HG02840 (cell line): ENCODE data around the gene PARVB.

ENCODE experiments used
- ATAC-seq: cut with Tn5 transposase; IDR thresholded peaks from one replicate; pipeline ENCODE4 v1.9.1; 2021; ENCODE audit warnings: mild to moderate bottlenecking, moderate library complexity, moderate number of reproducible peaks; ENCODE audit not compliant: unreplicated experiment, low FRiP score

Gene PARVB

GRCh38 chr22:44026630-44027511, 2.8 kb downstream of the PARVB start:
- ATAC-seq: peak; percentile 51

GRCh38 chr22:44028091-44028490, 4.0 kb downstream of the PARVB start:
- ATAC-seq: no peak

DNA sequence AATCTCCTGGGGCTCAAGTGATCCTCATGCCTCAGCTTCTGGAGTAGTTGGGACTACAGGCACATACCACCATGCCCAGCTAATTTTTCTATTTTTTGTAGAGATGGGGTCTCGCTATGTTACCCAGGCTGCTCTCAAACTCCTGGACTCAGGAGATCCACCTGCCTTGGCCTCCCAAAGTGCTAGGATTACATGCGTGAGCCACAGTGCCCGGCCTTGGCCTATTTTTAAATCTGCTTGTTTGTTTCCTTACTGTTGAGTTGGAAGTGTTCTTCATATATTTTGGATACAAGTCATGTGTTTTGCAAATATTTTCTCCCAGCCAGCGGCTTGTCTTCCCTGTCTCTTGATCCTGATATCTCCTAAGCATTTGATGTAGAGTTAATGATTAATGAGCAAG, 5.0 kb downstream of the PARVB start:
- ATAC-seq: no peak

- no peak for ATAC-seq
Observed at GRCh38 chr22:44030051-44030701, 6.1 kb downstream of the PARVB start.

- no peak for ATAC-seq
Observed at GRCh38 chr22:44030702-44031082, 6.6 kb downstream of the PARVB start.

- ATAC-seq: no peak
Observed at GRCh38 chr22:44031158-44031952, 7.3 kb downstream of the PARVB start.

GRCh38 chr22:44032126-44032730, 8.1 kb downstream of the PARVB start:
- no peak for ATAC-seq

DNA sequence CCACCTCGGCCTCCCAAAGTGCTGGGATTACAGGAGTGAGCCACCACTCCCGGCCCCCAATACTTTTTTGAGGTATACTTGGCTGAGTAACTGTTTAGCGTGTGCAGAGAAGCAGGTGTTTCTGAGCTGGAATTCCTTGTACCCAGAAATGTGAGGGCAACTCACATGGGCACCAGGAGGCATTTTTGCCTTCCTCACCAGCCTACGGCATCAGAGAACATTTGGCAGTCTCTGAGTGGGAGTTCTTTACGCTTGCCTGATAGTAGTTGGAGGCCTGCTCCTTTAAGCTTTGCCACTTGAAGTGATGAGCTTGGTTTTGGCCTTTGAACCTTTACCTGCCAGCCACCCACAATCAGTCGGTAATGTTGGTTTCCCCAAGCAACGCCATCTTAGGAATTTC, 9.2 kb downstream of the PARVB start:
- no peak for ATAC-seq

DNA sequence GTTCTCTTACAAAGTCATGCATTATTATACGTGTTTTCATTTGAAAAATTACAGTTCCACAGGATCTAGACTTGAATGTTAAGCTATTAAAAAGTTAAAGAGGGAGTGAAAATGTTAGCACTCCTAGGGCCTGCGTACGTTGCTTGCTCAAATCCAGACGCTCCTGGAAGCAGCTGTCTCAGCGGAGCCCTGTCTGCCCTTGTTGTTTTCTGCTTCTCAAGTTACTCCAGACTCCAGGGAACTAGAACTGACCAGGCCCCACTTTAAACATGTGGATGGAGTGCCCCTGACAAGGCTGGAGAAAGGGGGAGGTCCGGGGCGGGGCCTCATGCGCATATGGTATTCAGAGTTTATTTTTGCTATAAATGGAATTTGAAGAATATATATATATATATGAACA, 9.6 kb downstream of the PARVB start:
- no peak for ATAC-seq

GRCh38 chr22:44037519-44038375, 13.6 kb downstream of the PARVB start:
- ATAC-seq: no peak

- ATAC-seq: no peak
Observed at GRCh38 chr22:44039566-44040171, 15.6 kb downstream of the PARVB start.

- ATAC-seq: no peak
Observed at GRCh38 chr22:44042249-44043218, 18.4 kb downstream of the PARVB start.

DNA sequence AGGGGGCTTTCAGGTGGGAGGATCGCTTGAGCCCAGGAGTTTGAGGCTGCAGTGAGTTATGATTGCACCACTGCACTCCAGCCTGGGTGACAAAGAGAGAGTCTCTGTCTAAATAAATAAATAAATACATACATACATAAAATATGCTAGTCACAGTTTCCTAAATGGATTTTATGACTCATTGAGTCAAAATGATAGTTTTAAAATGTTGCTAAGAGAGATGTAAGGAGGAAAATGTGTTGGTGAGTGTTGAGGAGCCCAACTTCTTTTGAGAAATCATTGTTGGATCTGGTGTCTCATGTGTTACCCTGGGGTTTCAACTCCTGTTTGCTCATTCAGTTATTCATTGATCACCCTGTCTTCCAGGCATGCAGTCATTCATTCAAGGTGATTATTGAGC, 21.0 kb downstream of the PARVB start:
- no peak for ATAC-seq

DNA sequence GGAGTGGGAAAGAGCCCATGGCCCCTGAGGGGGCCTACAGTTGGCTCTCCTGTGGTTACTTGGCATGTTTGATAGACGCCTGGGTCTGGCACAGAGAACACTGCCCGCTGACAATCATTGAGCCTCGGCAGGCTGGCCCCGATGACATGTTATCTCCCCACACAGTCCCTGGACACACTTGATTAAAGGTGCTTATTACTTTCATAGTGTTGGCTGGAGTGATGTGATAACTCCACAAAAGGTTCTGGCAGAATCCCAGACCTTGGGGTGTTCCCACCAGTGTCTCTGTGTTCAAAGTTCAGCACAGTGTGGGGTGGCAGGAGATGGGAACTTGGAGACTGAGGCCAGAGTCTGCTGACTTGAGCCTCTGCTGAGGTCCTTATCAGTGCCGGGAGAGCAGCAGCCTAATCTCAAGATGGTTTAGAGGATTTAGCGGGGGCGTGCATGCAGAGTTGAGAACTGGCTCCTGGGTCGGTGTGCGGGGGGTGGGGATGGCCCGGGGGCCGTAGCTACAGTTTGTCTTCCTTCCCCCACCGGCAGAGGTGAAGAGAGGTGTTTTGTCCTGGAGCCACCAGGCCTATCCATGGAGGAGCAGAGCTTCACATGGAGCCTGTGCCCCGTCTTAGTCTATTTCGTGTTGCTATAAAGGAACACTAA, 22.5 kb downstream of the PARVB start:
- ATAC-seq: no peak

DNA sequence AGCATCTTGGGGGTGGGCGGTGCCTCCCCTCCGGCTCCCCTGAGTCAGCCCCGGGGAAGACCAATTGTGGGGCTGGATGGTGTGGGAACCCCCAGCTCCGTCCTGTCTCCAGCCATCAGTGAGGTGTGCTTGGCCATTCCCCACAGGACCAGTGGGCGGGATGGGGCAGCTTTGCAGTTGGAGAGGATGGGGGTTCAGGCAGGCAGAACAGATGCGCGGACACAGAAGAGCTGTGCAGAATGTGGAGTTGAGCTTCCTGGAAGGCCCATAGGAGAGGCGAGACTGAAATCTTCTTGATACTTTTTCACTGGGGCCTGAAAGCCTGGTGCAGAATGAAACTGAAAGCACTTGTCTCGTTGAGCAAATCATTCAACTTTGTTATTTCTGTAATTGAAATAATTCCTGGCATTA, 23.8 kb downstream of the PARVB start:
- no peak for ATAC-seq

- ATAC-seq: no peak
Observed at GRCh38 chr22:44049486-44050231, 25.6 kb downstream of the PARVB start.

DNA sequence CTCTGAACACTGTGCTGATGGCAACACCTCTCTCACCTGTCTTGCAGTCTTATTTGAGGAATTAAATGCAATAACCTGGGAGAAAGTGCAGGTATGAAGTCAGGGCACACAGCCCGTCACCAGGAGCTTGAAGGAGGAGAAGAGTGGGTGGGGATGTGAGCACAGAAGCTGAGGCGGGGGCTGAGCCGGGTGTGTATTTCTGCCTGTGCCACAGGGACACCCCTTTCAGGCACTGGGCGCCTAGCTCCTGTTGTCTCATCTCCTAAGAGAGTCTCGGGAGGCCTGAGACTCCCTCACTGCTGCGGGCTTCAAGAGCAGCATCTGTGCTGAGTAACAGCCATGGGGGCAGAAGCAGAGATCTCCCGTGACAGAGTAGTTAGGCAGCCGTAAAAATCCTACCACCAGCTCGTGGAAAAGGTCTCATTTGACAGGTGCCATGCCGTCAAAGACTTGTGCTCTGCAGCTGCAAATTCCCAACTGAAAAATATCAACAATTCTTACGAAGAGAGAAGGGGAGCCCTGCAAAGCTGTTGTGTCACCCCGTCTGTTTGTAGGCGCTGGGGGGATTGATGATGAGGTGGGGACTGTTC, 26.8 kb downstream of the PARVB start:
- ATAC-seq: no peak
